HG03196 (cell line): ENCODE results near the gene MRPS34.

ENCODE experiments used
- ATAC-seq: cut with Tn5 transposase; IDR thresholded peaks from one replicate; pipeline ENCODE4 v1.9.1; 2021; ENCODE audit not compliant: unreplicated experiment

Gene MRPS34

GRCh38 chr16:1782408-1783264, 9.7 kb upstream of the MRPS34 start, which contains the start of the genes NUBP2 and SPSB3:
Gene NUBP2 (plus strand): TSS chr16:1782960. CDS start chr16:1783021, 61 bp downstream.
Gene SPSB3 (minus strand): TSS chr16:1782571. CDS start chr16:1781483, 1,088 bp downstream.
- peak; percentile 81 for ATAC-seq

DNA sequence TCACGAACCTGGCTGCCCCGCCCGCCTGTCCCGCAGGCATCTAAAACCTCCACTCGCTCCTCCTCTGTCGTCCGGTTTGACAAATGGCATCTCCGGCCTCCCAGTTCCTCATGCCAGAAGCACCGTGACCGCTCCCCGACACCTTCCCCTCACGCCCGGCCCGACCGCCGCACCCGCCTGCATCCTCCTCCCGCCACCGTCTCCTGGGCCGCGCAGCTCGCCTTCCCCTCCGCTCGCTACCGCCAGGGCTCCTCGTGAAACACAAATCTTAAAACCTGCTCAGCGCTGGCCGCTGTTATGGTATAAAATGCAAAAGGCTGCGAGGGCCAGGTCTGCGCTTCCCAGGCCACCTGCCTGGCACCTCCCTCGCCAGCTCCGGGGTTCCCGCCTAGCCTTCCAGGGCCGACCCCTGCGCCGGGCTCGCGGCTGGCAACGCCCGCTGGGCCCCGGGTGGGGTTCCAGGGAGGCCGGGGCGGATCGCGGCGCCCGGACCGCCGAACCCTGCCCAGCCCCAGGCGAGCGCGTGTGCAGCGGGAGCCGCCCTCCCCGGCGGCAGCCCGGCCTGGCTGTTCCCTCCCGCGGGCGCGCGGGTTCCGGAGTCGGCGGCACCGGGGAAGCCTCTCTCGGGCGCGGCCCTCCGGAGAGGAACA, 8.9 kb upstream of the MRPS34 start:
- ATAC-seq, result peak; percentile 1

DNA sequence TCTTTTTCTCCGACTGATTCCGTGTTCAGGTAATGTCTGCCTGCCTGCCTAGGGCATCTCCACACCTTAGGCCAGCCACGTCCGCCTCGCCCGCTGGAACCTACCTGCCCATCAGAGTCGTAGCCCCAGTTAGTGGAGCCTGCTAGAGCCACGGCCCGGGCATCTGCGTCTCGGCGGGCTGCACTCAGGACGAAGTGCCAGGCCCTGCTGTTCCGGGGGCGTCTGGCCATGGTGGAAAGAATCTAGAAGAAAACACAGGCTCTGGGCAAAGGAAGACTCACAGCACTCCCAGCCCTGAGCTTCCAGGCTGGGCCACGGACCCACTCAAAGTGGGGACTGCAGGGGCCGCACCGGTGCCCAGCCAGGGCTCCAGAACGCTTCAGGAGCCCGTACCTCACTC, 8.3 kb upstream of the MRPS34 start:
- ATAC-seq, result no peak

DNA sequence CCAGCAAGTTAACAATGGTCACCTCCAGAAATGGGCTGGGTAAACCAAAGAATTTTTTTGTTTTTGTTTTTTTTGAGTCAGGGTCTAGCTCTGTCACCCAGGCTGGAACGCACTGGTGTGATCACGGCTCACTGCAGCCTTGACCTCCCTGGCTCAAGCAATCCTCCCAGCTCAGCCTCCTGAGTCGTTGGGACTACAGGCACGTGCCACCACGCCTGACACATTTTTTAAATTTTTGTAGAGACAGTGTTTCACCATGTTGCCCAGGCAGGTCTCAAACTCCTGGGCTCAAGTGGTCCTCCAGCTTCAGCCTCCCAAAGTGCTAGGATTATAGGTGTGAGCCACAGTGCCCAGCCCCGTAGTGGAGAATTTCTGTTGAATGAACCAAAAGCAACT, 7.7 kb upstream of the MRPS34 start:
- ATAC-seq, result no peak

GRCh38 chr16:1779741-1780676, 7.1 kb upstream of the MRPS34 start:
- ATAC-seq, result no peak

DNA sequence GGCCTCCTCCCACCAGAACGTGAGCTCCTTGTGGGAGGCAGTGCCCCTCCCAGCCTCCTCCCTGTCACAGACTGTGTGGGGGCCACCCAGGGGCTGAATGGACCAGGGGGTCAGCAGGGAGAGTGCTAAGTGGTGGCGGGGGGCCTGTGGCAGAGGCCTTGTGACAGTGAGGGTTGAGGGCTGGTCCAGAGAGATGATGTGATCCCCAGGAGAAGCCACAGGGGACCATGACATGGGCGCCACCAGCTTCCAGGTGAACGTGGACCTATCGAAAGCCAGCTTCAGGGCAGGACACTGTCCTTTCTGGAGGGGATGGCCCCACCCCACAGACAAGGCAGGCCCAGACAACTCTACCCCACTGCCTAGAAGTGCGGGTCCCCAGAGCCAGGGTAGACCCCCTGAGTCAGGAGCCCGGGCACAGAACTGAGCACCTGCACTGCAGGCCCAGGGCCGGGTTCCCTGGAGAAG, 6.3 kb upstream of the MRPS34 start:
- ATAC-seq, result no peak

- ATAC-seq, result no peak
These were observed 5.6 kb upstream of the MRPS34 start for GRCh38 chr16:1778200-1779179.

- ATAC-seq, result no peak
These were observed 4.7 kb upstream of the MRPS34 start for GRCh38 chr16:1777375-1778199.

DNA sequence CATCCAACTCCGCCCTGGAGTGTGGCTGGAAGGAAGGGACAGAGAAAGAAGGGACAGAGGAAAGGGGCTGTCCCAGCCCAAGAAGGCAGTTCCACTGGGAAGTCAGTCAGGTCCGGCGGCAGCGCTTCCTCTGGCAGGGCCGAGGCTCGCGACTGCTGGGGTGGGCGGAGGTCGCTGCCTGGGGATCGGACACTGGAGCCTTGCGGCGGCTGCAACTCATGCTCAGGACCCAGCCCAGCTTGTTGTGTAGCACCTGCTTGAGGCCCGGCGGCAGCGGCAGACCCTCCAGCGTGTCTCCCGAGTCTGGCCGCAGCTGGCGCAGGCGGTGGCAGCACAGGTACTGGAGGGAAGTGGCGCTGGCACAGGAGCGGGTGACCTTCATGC, 4.0 kb upstream of the MRPS34 start:
- ATAC-seq, result no peak

GRCh38 chr16:1776672-1776955, 3.7 kb upstream of the MRPS34 start:
- no peak for ATAC-seq

DNA sequence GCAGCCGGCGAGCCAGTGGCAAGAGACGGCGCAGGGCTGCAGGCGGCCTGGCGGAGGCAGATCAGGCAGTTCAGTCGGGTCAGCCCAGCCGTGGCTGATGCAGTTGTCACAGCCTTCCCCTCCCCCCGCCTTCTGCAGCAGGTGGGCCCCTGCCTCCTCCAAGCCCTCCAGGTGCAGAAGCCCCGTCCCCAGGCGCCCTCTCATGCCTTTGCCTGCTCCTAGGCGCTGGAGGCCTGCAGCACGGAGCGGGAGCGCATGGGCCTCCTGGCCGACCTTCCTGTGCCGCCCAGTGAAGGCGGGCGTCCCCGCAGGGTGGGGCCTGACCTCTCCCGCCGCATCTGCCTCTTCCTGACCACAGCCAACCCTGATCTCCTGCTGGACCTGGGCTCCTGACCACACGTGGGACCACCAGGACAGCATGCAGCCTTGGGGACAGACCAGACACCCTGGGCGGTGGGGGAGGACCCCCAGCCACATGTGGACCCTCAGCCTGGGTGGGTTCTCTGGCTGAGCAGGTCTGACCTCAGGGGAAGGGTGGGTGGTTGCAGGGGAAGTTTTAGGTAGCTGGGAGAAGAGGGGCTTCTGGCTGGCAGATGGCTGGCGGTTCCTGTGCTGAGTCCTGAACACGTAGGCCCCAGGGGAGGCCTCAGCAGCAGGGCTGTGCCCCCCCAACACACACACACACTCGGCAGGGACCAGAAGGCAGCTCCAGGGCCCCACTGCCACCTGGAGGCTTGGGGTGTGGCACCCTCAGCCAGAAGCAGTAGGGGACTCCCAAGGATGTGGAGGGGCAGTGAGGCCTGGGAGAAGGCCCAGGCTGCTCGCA, 3.1 kb upstream of the MRPS34 start:
- no peak for ATAC-seq

- no peak for ATAC-seq
These were observed 2.3 kb upstream of the MRPS34 start for GRCh38 chr16:1775006-1775845.

- no peak for ATAC-seq
These were observed 1.5 kb upstream of the MRPS34 start for GRCh38 chr16:1774448-1774780.

- ATAC-seq, result no peak
These were observed 941 bp upstream of the MRPS34 start for GRCh38 chr16:1773703-1774447.

- ATAC-seq, result no peak
These were observed 499 bp downstream of the MRPS34 start, which contains the start of gene EME2 for GRCh38 chr16:1772362-1772907. Gene EME2 (plus strand): TSS chr16:1772810. CDS start chr16:1773228, 418 bp downstream.

DNA sequence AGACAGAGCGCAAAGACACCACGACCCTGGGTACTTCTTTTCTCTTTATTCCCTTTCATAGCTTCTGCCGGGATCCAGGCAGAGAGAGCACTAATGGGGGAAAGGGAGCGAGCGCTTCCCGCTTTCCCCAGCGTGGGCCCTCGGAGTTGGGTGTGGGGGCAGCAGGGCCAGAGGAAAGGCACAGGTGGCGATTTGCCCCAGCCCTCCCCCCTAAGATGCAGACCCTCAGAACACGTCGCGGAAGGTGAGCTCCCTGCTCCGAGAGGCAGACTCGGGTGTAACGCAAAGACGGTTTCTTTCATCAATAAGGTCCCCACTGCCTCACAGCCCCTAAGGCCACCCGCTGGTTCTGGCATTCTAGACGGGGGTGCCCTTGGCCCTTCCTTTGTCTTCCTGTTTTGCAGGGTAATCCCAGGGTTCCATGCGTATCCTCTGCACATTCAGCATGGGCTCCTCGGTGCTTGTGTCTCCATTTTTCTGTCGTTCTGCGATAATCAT, 1.0 kb downstream of the MRPS34 start:
- no peak for ATAC-seq
